PC-3 (cell line): ENCODE results near the gene ABHD15. TPM values are rescaled to one million over a fixed set of nuclear protein-coding genes. Genes with fewer than 3 reads are reported as not detected.

Experiments used
- ATAC-seq: fragments of 200-7000 bp; cut with Tn5 transposase; 2 replicates; pipeline ENCODE4 v1.9.1; 2020; ENCODE audit warnings: mild to moderate bottlenecking, moderate library complexity
- BruUV-seq: library from RNA; stranded (reverse); fragments of 400-500 nt; replicated peaks from 2 replicates; lab custom pipeline; 2021; lab: Mats Ljungman, UMichigan
- CTCF ChIA-PET: fragments of 300-600 bp; sonication (Branson Sonifier 250); formaldehyde crosslinking; loops from one replicate; lab custom pipeline; 2022; ENCODE audit warnings: antibody characterized with exemption; lab: Charles Lee
- POLR2A ChIA-PET: fragments of 300-600 bp; sonication (Branson Sonifier 250); formaldehyde crosslinking; loops from one replicate; lab custom pipeline; 2022; ENCODE audit warnings: antibody characterized with exemption; ENCODE audit not compliant: unreplicated experiment; lab: Charles Lee
- DNase-seq: peaks from one replicate; pipeline ENCODE4 v3.0.0-alpha.2; 2015
- H2AFZ ChIP-seq: fragments of 300-600 bp; sonication (generic); 2 replicates; pipeline ENCODE4 v1.6.0; 2016; ENCODE audit warnings: antibody characterized with exemption, low read length
- H3F3A ChIP-seq: fragments of 300-600 bp; sonication (generic); one replicate; pipeline ENCODE4 v1.6.0; 2017; ENCODE audit warnings: antibody characterized with exemption, low read length, control low read depth, mild to moderate bottlenecking; ENCODE audit not compliant: unreplicated experiment
- H3K27ac ChIP-seq: fragments of 300-600 bp; sonication (generic); 2 replicates; pipeline ENCODE4 v1.5.1; 2016; ENCODE audit warnings: mild to moderate bottlenecking, low read length
- H3K27me3 ChIP-seq: fragments of 300-600 bp; sonication (generic); 2 replicates; pipeline ENCODE4 v1.6.1; 2016; ENCODE audit warnings: low read length, mixed read lengths
- H3K36me3 ChIP-seq: fragments of 300-600 bp; sonication (generic); 2 replicates; pipeline ENCODE4 v1.6.1; 2016; ENCODE audit warnings: low read depth, mixed run types, low read length, mixed read lengths
- H3K4me1 ChIP-seq: fragments of 300-600 bp; sonication (generic); 2 replicates; pipeline ENCODE4 v1.5.1; 2016; ENCODE audit warnings: low read length; ENCODE audit not compliant: insufficient read depth
- H3K4me2 ChIP-seq: fragments of 300-600 bp; sonication (generic); 2 replicates; pipeline ENCODE4 v1.6.0; 2016; ENCODE audit warnings: low read length
- H3K4me3 ChIP-seq: fragments of 300-600 bp; sonication (generic); 2 replicates; pipeline ENCODE4 v1.5.1; 2016; ENCODE audit warnings: mild to moderate bottlenecking, low read length, mixed read lengths
- H3K79me2 ChIP-seq: fragments of 300-600 bp; sonication (generic); 2 replicates; pipeline ENCODE4 v1.6.1; 2017; ENCODE audit warnings: low read length, mixed read lengths
- H3K9ac ChIP-seq: fragments of 300-600 bp; sonication (generic); 2 replicates; pipeline ENCODE4 v1.6.0; 2016; ENCODE audit warnings: mild to moderate bottlenecking, low read length
- H3K9me2 ChIP-seq: fragments of 300-600 bp; sonication (generic); replicated peaks from 2 replicates; pipeline ENCODE4 v1.6.1; 2016; ENCODE audit warnings: mixed run types, low read length, mixed read lengths
- H3K9me3 ChIP-seq: fragments of 300-600 bp; sonication (generic); 2 replicates; pipeline ENCODE4 v1.6.1; 2016; ENCODE audit warnings: low read length, mixed read lengths
- H4K20me1 ChIP-seq: fragments of 300-600 bp; sonication (generic); 2 replicates; pipeline ENCODE4 v1.6.1; 2016; ENCODE audit warnings: low read length, mixed read lengths
- CTCF ChIP-seq: fragments of 300-600 bp; sonication (generic); conservative IDR thresholded peaks from 2 replicates; pipeline ENCODE4 v1.5.1; 2017; ENCODE audit warnings: antibody characterized with exemption, low read depth, mild to moderate bottlenecking, low read length
- EZH2 ChIP-seq: fragments of 300-600 bp; sonication (generic); IDR thresholded peaks from one replicate; pipeline ENCODE4 v1.6.1; 2017; ENCODE audit warnings: antibody characterized with exemption, mild to moderate bottlenecking, low read length; ENCODE audit not compliant: unreplicated experiment
- EZH2phosphoT487 ChIP-seq: fragments of 300-600 bp; sonication (generic); IDR thresholded peaks from 2 replicates; pipeline ENCODE4 v1.6.1; 2018; ENCODE audit warnings: mild to moderate bottlenecking, antibody characterized with exemption, low read length, borderline replicate concordance
- intact Hi-C: fragments of 100-400 bp; cut with micrococcal nuclease; formaldehyde crosslinking; loops from 2 replicates; pipeline ENCODE4 v1.9.0; 2023
- total RNA-seq: library from RNA; depleted of rRNA; stranded (reverse); fragments of >200 nt; gene quantifications from 2 replicates; pipeline ENCODE4 v1.2.3, GENCODE V29; 2014

Gene ABHD15
- total RNA-seq, 1 experiment from 2014 or later: 6.3 TPM

GRCh38 chr17:29595943-29596774 lies 29.3 kb upstream of the ABHD15 start:
- ATAC-seq: no peak
- POLR2A ChIA-PET: no interaction called here
- no peak overlapping the region for H3K4me3 ChIP-seq
- intact Hi-C loops: no loop called here
- no peaks in the 10 kb centered on the region for H3K36me3 ChIP-seq
- H3F3A ChIP-seq: no peaks in the 10 kb centered on the region
- H3K9me2 ChIP-seq: no peaks in the 10 kb centered on the region
- DNase-seq: no peak
- no peaks in the 10 kb centered on the region for H4K20me1 ChIP-seq
- no peak overlapping the region for H3K9ac ChIP-seq
- H3K4me2 ChIP-seq: no peak overlapping the region
- H3K27me3 ChIP-seq: no peaks in the 10 kb centered on the region
- H3K27ac ChIP-seq: no peak overlapping the region
- TF ChIP-seq EZH2phosphoT487: no peak
- no peak for TF ChIP-seq EZH2
- TF ChIP-seq CTCF: no peak
- H3K9me3 ChIP-seq: no peaks in the 10 kb centered on the region
- H3K4me1 ChIP-seq: peaks cover 33% of the 10 kb centered on the region
- no peak overlapping the region for H2AFZ ChIP-seq
- CTCF ChIA-PET: interaction anchor here (0.8 kb wide), 1 partner anchor 21 kb away, joined by 3 read pairs; no protein-coding TSS in a partner anchor
- BruUV-seq: no TSS peak
- H3K79me2 ChIP-seq: peaks cover 8% of the 10 kb centered on the region; the same call in 1 of the 2 replicates

DNA sequence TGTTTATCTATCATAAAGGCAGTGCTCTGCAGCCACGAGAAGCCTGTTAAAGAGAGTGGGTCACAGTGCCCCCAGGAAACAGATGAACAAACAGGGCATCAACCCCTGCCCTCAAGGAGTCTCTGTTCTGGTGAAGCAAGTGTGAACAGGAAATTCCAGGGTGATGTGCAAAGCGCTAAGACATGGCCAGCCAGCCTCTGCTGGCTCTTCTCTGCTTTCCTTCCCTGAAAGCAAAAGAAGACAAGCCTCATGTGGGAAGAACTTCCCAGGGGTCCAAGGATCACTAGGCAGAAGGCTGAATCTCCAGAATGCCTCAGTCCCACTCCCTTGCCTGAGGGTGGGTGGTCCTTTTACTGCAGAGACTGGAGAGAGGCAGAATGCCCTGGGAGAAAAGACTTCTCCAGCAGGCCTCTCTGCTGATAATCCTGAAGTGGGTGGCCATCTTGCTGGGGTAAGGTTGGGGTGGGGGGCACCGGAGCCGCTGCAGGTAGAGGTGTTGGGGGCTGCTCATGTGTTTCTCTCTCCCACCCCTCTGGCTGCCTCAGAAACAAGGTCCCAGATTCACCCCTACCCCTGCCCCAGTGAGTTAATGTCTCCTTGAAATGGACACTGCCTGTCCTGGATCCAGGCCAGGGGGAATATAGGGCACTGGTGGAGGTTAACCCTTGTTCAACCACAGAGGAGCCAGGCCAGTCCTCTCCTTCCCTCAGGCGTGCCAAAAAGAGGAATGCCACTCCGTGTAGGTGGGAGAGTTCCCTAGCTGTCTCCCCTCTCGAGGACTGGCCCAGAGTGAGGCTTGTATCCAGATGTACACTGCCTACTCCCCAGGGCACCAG lies 28.5 kb upstream of the ABHD15 start:
- Histone ChIP-seq H3K9ac (no peak overlapping the region), H3K4me1 (peaks cover 35% of the 10 kb centered on the region), H2AFZ (no peak overlapping the region), H3K4me3 (no peak overlapping the region), H3K4me2 (0 out of 2 replicates have a peak overlapping the region, but pooled peaks have one; percentile 7), H3K27me3 (no peaks in the 10 kb centered on the region), H3K79me2 (peaks cover 8% of the 10 kb centered on the region; the same call in 1 of the 2 replicates), H4K20me1 (no peaks in the 10 kb centered on the region), H3K27ac (no peak overlapping the region), H3F3A (no peaks in the 10 kb centered on the region), H3K9me2 (no peaks in the 10 kb centered on the region), H3K9me3 (no peaks in the 10 kb centered on the region), H3K36me3 (no peaks in the 10 kb centered on the region)
- DNase-seq: peak; percentile 30
- intact Hi-C loops: no loop called here
- TF ChIP-seq EZH2 (no peak), EZH2phosphoT487 (no peak), CTCF (no peak)
- no peak for ATAC-seq
- ChIA-PET CTCF (interaction anchor here (0.8 kb wide), 1 partner anchor 22 kb away, joined by 3 read pairs; no protein-coding TSS in a partner anchor), POLR2A (no interaction called here)
- no TSS peak for BruUV-seq
